HT1080 (cell line): ENCODE measurements around the gene VTI1A. TPM values are rescaled to one million over a fixed set of nuclear protein-coding genes. Genes with fewer than 3 reads are reported as not detected.

Source experiments
- DNase-seq: peaks from one replicate; pipeline ENCODE4 v3.0.0-alpha.2; 2015; ENCODE audit warnings: low read depth
- total RNA-seq: library from RNA; depleted of rRNA; stranded (reverse); fragments of >200 nt; shearing (Covaris generic); gene quantifications from 2 replicates; pipeline ENCODE4 v1.2.3, GENCODE V29; 2014

Gene VTI1A
- total RNA-seq, 1 experiment from 2014 or later: 19.5 TPM

- no peak for DNase-seq
Observed at GRCh38 chr10:112751651-112752050, 304.6 kb downstream of the VTI1A start.

- DNase-seq: no peak
Observed at GRCh38 chr10:112752288-112752687, 305.3 kb downstream of the VTI1A start.

GRCh38 chr10:112753961-112754411, 307.0 kb downstream of the VTI1A start:
- DNase-seq: no peak

- DNase-seq: no peak
Observed at GRCh38 chr10:112755446-112756234, 308.6 kb downstream of the VTI1A start.

GRCh38 chr10:112756235-112756527, 309.2 kb downstream of the VTI1A start:
- no peak for DNase-seq

GRCh38 chr10:112758961-112759360, 311.9 kb downstream of the VTI1A start:
- DNase-seq: no peak

- DNase-seq: no peak
Observed at GRCh38 chr10:112759496-112759895, 312.5 kb downstream of the VTI1A start.

- no peak for DNase-seq
Observed at GRCh38 chr10:112761256-112761655, 314.2 kb downstream of the VTI1A start.

- peak; percentile 86 for DNase-seq
Observed at GRCh38 chr10:112763916-112764520, 317.0 kb downstream of the VTI1A start.

GRCh38 chr10:112765717-112766235, 318.8 kb downstream of the VTI1A start:
- DNase-seq: no peak

- DNase-seq: no peak
Observed at GRCh38 chr10:112766636-112767035, 319.6 kb downstream of the VTI1A start.

GRCh38 chr10:112767156-112767555, 320.1 kb downstream of the VTI1A start:
- DNase-seq: peak; percentile 10

GRCh38 chr10:112768121-112768520, 321.1 kb downstream of the VTI1A start:
- no peak for DNase-seq

- no peak for DNase-seq
Observed at GRCh38 chr10:112769081-112769480, 322.1 kb downstream of the VTI1A start.

- DNase-seq: no peak
Observed at GRCh38 chr10:112769611-112770370, 322.8 kb downstream of the VTI1A start.

- no peak for DNase-seq
Observed at GRCh38 chr10:112771733-112772132, 324.7 kb downstream of the VTI1A start.

GRCh38 chr10:112773783-112774182, 326.8 kb downstream of the VTI1A start:
- DNase-seq: no peak

- no peak for DNase-seq
Observed at GRCh38 chr10:112774210-112774609, 327.2 kb downstream of the VTI1A start.

GRCh38 chr10:112774798-112775197, 327.8 kb downstream of the VTI1A start:
- DNase-seq: no peak

GRCh38 chr10:112775381-112775780, 328.4 kb downstream of the VTI1A start:
- no peak for DNase-seq

- no peak for DNase-seq
Observed at GRCh38 chr10:112775892-112776674, 329.1 kb downstream of the VTI1A start.
